ENCODE measurements around the gene SMIM1.
"Not testable (repeated sequence)": the region's sequence is repeated elsewhere in the genome, so short reads cannot be mapped to it uniquely, and the experiment has no call there.

Gene SMIM1

DNA sequence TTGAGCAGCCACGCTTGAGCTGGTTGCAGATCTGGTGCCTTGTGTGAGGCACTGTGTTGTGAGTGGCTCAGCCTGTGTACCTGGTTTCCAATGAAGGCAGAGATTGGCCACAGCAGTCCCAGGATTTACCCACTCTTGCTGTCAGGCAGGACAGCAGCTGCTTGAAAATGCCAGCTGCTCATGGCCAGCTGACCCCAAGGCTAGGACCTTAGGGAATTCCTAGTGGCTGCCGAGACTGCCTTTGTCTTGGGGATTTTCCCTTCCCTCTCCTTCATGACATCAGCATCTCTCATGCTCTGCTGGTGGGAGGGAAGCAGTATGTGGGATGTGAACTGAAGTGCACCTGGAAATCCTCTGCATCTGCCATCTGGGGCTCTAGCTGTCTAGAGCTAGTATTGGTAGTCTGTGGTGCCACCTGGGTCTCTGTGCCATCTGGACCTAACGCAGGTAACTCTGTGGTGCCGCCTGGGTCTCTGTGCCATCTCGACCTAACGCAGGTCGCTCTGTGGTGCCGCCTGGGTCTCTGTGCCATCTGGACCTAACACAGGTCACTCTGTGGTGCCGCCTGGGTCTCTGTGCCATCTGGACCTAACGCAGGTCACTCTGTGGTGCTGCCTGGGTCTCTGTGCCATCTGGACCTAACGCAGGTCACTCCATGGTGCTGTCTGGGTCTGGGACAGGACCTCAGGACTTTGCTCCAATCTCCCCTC, 27.6 kb downstream of the SMIM1 start:
- DNase-seq, result no peak

- not testable (repeated sequence) for DNase-seq
Measured at GRCh38 chr1:3800795-3801194, 28.2 kb downstream of the SMIM1 start.

GRCh38 chr1:3803905-3804626, 31.5 kb downstream of the SMIM1 start:
- DNase-seq, result no peak

- DNase-seq, result peak; percentile 48
Measured at GRCh38 chr1:3804627-3804944, 32.0 kb downstream of the SMIM1 start.

- no peak for DNase-seq
Measured at GRCh38 chr1:3805038-3805437, 32.5 kb downstream of the SMIM1 start.

DNA sequence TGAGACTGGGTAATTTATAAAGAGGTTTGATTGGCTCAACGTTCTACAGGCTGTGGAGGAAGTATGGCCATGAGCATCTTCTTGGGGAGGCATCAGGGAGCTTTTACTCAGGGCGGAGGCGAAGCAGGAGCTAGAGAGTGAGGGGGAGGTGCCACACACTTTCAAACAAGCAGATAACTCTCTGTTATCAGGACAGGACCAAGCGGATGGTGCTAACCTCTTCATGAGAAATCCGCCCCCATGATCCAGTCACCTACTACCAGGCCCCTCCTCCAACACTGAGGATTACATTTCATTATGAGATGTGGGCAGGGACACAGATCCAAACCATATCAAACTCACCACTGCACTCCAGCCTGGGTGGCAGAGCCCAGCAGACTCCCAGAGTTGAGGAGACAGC, 35.2 kb downstream of the SMIM1 start:
- no peak for DNase-seq

- DNase-seq, result no peak
Measured at GRCh38 chr1:3809680-3810079, 37.1 kb downstream of the SMIM1 start.

GRCh38 chr1:3810149-3810761, 37.7 kb downstream of the SMIM1 start:
- DNase-seq, result not testable (repeated sequence)

DNA sequence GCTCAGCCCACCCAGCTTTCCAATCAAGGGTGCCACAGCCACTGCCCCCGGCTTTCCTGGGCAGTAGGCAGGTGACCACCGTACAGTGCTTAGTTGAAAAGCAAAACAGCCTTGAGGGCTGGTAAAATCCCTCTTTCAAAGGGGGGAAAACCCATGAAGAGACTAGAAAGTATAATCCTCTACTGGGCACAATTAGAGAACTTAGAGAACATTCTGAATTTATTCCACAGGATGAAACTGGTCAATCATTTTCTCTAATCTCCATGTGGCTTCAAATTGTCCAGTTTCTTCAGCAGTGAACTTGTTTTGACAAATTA, 39.0 kb downstream of the SMIM1 start:
- DNase-seq, result no peak

GRCh38 chr1:3814065-3814464, 41.5 kb downstream of the SMIM1 start:
- no peak for DNase-seq

GRCh38 chr1:3814771-3815561, 42.4 kb downstream of the SMIM1 start:
- DNase-seq, result no peak

- peak; percentile 8 for DNase-seq
Measured at GRCh38 chr1:3816331-3817137, 44.0 kb downstream of the SMIM1 start.

DNA sequence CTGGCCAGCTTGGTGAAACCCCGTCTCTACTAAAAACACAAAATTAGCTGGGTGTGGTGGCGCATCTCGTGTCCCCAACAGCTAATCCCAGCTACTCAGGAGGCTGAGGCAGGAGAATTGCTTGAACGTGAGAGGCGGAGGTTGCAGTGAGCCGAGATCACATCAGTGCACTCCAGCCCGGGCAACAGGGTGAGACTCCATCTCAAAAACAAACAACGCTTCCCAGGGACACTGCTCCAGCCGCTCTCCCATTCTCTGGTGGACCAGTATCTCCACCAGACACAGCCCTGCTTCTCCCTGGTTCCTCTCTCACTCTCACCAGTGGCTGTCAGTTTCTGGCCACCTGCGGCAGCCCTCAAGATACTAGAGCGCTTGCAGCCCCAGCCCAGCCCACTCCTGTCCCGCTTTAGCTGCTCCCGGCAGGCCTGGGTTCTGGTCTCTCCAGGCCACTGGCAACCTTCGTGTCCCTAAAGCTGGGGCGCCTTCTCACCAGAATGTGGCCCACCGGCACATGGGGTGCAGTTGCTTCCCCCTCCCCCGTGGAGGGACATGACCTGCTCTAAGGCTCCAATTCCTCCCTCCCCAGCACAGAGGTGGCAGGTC, 44.7 kb downstream of the SMIM1 start:
- DNase-seq, result no peak

DNA sequence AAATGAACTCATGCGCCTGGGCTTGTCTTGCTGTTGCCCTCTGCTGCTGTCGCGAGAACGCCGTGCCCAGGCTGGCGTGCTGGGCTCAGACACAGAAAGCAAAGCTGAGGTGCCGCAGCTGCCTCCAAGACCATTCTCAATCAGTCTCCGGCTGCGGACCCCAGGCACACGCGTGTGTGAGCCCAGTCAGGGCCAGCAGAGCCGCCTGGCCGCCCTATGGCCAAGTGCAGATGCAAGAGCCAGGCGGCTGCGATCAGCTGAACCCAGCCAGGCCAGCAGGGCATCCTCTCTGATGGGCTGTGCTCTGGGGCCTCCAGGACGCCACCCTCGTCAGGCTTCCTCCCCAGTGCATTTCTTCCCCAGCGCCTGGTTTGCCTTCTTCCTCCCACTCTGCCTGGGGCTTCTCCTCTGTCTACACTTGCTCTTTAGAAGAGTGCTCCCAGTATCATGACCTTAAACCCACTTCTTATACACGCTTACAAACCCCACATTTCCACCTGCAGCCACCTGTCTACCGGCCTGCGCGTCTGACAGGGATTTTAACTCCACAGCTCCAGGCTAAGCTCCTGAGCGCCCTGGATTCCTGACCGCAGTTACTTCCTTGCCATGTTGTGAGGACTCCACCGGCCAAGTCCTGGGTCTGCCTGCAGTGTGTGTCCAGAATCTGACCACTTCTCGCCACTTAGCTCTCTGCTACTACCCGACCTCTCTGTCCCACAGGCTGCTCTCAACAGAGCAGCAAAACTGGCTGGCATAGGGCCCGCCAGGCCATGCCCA, 45.5 kb downstream of the SMIM1 start:
- no peak for DNase-seq

- DNase-seq, result no peak
Measured at GRCh38 chr1:3819771-3820200, 47.2 kb downstream of the SMIM1 start.

- no peak for DNase-seq
Measured at GRCh38 chr1:3820316-3820715, 47.8 kb downstream of the SMIM1 start.

DNA sequence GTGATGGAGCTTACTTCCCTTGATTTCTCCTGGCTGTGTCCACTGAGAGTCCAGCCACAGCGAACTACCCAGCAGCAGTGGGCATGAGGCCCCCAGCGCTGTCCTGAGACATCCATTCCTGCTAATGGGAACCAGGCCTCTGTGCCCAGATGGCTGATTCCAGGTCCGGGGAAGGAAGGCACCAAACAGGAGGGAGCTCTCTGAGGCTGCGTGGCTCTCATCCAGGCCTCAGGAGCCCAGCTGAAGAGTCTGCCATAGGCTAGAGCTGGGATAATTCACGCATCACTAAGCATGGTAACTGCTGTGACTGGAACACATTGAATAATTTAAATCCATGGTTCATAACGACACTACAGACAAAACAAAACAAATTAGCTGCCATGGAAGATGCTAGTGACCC, 48.5 kb downstream of the SMIM1 start:
- DNase-seq, result no peak

GRCh38 chr1:3821447-3821846, 48.9 kb downstream of the SMIM1 start:
- no peak for DNase-seq

GRCh38 chr1:3821908-3822307, 49.4 kb downstream of the SMIM1 start:
- DNase-seq, result peak; percentile 11

DNA sequence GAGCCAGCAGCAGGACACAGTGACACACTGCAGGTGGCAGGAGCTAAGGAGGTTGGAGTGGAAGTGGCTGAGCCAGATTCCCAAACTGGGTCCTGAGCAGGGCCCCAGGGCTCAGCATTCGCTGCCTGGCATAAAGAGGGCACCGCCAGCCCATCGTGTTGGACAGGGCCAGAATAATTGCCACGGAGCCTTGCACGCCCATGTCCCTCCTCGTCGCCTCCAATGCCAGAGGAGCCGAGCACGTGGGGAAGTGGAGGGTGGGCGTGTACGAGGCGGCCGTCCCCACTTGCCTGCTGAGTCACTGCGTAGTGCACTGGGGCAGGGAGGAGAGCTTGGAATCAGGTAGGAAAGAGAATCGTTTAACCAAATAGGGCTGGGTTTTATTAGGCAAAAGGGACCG, 49.9 kb downstream of the SMIM1 start:
- no peak for DNase-seq

GRCh38 chr1:3824650-3825049, 52.1 kb downstream of the SMIM1 start:
- no peak for DNase-seq

DNA sequence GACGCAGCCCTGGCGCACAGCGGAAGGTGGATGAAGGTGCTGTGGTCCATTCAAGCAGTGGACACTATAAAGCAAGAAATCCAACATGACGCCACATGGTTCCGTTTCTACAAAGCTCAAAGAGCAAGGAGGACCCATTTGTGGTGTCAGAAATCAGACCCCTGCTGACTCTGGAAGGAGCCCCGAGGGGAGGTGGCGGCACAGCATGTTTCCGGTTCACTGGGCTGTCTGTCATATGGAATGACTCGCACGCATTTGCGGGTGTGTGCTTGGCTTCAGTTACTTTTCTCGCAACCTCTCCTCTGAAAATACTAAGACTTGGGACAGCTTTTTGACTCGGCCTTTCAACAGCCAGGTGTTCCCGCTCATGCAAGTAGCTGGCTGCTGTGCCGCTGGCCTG, 52.8 kb downstream of the SMIM1 start:
- no peak for DNase-seq
